ENCODE data around the gene GABBR2. TPM values are rescaled to one million over a fixed set of nuclear protein-coding genes. Genes with fewer than 3 reads are reported as not detected.

GABBR2 gene
- total RNA-seq, 1 experiment from 2014 or later, result 0.76 TPM

DNA sequence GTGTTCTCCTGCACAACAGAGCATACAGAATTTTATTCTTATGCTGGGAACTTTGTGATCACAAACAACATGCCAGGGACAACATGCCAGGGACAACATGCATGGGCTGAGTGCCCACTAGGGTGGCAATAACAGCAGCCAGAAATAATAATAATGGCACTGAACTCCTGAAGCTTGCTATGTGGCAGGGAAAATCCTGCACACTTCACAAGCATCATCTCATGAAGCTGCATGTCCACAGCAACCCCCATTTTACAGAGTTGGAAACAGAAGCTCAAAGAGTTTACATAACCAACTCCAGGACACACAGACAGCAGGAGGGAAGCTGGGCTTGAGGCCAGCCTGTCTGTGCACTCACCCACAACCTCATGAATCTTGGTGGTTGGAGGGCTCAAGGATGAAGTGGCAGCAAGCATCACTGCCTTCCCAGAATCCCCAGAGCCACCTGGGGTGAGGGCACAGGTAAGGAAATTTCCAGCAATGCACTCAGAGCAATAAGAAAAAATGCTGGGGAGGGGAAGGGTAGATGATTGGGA is 111.4 kb downstream of the GABBR2 start:
- no peak overlapping the region for H3K4me3 ChIP-seq
- H3F3A ChIP-seq (ENCODE audit: insufficient read depth, low read depth), result no peaks in the 10 kb centered on the region
- intact Hi-C loops (cut with micrococcal nuclease; ENCODE audit: unreplicated experiment), result no loop called here
- CTCF ChIA-PET, result no interaction called here
- TF ChIP-seq, protein P1, sequence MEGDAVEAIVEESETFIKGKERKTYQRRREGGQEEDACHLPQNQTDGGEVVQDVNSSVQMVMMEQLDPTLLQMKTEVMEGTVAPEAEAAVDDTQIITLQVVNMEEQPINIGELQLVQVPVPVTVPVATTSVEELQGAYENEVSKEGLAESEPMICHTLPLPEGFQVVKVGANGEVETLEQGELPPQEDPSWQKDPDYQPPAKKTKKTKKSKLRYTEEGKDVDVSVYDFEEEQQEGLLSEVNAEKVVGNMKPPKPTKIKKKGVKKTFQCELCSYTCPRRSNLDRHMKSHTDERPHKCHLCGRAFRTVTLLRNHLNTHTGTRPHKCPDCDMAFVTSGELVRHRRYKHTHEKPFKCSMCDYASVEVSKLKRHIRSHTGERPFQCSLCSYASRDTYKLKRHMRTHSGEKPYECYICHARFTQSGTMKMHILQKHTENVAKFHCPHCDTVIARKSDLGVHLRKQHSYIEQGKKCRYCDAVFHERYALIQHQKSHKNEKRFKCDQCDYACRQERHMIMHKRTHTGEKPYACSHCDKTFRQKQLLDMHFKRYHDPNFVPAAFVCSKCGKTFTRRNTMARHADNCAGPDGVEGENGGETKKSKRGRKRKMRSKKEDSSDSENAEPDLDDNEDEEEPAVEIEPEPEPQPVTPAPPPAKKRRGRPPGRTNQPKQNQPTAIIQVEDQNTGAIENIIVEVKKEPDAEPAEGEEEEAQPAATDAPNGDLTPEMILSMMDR (conservative IDR thresholded peaks at IDR 0.05), result no peak
- TF ChIP-seq EZH2 (IDR thresholded peaks at IDR 0.05; ENCODE audit: low read depth), result no peak
- H3K27me3 ChIP-seq (ENCODE audit: insufficient read depth, low read depth), result no peaks in the 10 kb centered on the region
- H2AFZ ChIP-seq, result no peak overlapping the region
- POLR2A ChIA-PET (ENCODE audit: unreplicated experiment), result no interaction called here
- H4K20me1 ChIP-seq (ENCODE audit: insufficient read depth), result no peaks in the 10 kb centered on the region
- H3K36me3 ChIP-seq (ENCODE audit: low read depth), result no peaks in the 10 kb centered on the region
- H3K4me2 ChIP-seq, result no peak overlapping the region
- no peak overlapping the region for H3K27ac ChIP-seq
- peaks cover 13% of the 10 kb centered on the region for H3K4me1 ChIP-seq (replicated peaks; ENCODE audit: insufficient read depth)
- no peak for DNase-seq
- no TSS peak for BruUV-seq (replicated peaks)
- no peaks in the 10 kb centered on the region for H3K79me2 ChIP-seq (ENCODE audit: low read depth)
- H3K9me3 ChIP-seq (ENCODE audit: insufficient read depth, low read depth), result no peaks in the 10 kb centered on the region
- no peaks in the 10 kb centered on the region; the same call in 1 of the 2 replicates for H3K9me2 ChIP-seq (ENCODE audit: insufficient read depth)

DNA sequence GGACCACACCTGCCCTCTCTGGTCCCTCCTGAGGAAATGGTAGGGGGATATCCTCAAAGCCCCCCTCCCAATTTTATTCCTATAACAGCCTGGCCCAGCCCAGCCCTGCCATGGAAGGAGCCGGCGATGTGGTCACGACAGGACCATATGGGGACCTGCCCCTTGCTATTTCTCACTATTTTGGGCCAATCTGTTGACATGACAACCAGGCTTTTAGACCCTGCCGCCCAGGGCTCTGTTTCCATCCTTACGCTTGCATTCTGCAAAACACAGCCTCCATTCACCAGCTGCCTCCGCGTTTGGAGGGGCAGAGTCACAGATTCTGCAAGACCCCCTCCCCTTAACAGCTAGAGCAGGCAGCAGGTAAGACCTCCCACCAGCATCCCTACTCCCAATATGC is 112.2 kb downstream of the GABBR2 start:
- ChIA-PET POLR2A (ENCODE audit: unreplicated experiment) (interaction anchor here (0.7 kb wide), 1 partner anchor 91 kb away, joined by 3 read pairs; no protein-coding TSS in a partner anchor), CTCF (no interaction called here)
- no peak overlapping the region for H3K4me2 ChIP-seq
- no peak overlapping the region for H3K4me3 ChIP-seq
- intact Hi-C loops (cut with micrococcal nuclease; ENCODE audit: unreplicated experiment), result no loop called here
- H3F3A ChIP-seq (ENCODE audit: insufficient read depth, low read depth), result no peaks in the 10 kb centered on the region
- no TSS peak for BruUV-seq (replicated peaks)
- H3K27ac ChIP-seq, result no peak overlapping the region
- peaks cover 11% of the 10 kb centered on the region for H3K4me1 ChIP-seq (replicated peaks; ENCODE audit: insufficient read depth)
- TF ChIP-seq, protein P1 (conservative IDR thresholded peaks at IDR 0.05), result no peak
- no peak for TF ChIP-seq EZH2 (IDR thresholded peaks at IDR 0.05; ENCODE audit: low read depth)
- H2AFZ ChIP-seq, result no peak overlapping the region
- no peak for DNase-seq
- H4K20me1 ChIP-seq (ENCODE audit: insufficient read depth), result no peaks in the 10 kb centered on the region
- no peaks in the 10 kb centered on the region for H3K36me3 ChIP-seq (ENCODE audit: low read depth)
- H3K9me3 ChIP-seq (ENCODE audit: insufficient read depth, low read depth), result no peaks in the 10 kb centered on the region
- no peaks in the 10 kb centered on the region; the same call in 1 of the 2 replicates for H3K9me2 ChIP-seq (ENCODE audit: insufficient read depth)
- no peaks in the 10 kb centered on the region for H3K79me2 ChIP-seq (ENCODE audit: low read depth)
- H3K27me3 ChIP-seq (ENCODE audit: insufficient read depth, low read depth), result no peaks in the 10 kb centered on the region

DNA sequence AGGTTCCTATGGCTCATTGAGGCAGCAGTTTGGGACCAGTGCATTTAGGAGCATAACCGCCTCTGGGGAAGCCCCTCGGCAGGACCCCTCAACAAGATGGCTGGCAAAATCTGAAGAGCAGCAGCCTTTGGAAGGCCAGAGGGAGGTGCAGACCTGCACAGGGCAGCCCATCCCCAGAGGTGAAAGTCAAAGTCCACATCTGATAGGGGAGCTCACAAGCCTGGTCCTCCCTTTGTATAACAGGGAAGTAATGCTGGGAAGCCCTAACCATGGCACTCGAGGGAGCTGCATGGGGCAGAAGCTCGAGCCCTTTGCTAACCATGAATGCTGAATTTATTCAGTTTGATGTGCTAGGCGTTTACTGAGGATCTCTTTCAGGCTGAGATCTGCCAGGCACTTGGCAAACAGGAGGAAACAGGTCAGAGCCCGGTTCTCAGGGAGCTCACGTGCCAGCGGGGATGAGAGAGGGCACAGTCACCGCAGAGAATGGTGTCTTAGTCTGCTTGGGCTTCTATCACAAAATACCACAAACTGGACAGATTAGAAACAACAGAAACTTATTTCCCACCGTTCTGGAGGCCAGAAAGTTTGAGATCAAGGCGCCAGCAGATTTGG is 114.1 kb downstream of the GABBR2 start:
- no TSS peak for BruUV-seq (replicated peaks)
- H3K4me1 ChIP-seq (replicated peaks; ENCODE audit: insufficient read depth), result no peaks in the 10 kb centered on the region
- H3K79me2 ChIP-seq (ENCODE audit: low read depth), result no peaks in the 10 kb centered on the region
- no peak overlapping the region for H3K4me2 ChIP-seq
- no peak overlapping the region for H3K27ac ChIP-seq
- POLR2A ChIA-PET (ENCODE audit: unreplicated experiment), result no interaction called here
- H3K9me3 ChIP-seq (ENCODE audit: insufficient read depth, low read depth), result no peaks in the 10 kb centered on the region
- intact Hi-C loops (cut with micrococcal nuclease; ENCODE audit: unreplicated experiment), result no loop called here
- no peak overlapping the region for H2AFZ ChIP-seq
- no peak for DNase-seq
- H3K9me2 ChIP-seq (ENCODE audit: insufficient read depth), result no peaks in the 10 kb centered on the region; the same call in 1 of the 2 replicates
- no peaks in the 10 kb centered on the region for H3K36me3 ChIP-seq (ENCODE audit: low read depth)
- H4K20me1 ChIP-seq (ENCODE audit: insufficient read depth), result no peaks in the 10 kb centered on the region
- no peak overlapping the region for H3K4me3 ChIP-seq
- no peaks in the 10 kb centered on the region for H3F3A ChIP-seq (ENCODE audit: insufficient read depth, low read depth)
- TF ChIP-seq, protein P1 (conservative IDR thresholded peaks at IDR 0.05), result no peak
- TF ChIP-seq EZH2 (IDR thresholded peaks at IDR 0.05; ENCODE audit: low read depth), result no peak
- no peaks in the 10 kb centered on the region for H3K27me3 ChIP-seq (ENCODE audit: insufficient read depth, low read depth)
- CTCF ChIA-PET, result no interaction called here
